RKO (cell line): ENCODE measurements around the gene EXOC3L1.
A peak's percentile ranks its signal among the peaks of the same experiment; 100 is the strongest.

Experiments
- DNase-seq: peaks from one replicate; pipeline ENCODE4 v3.0.0-alpha.2; 2016; ENCODE audit warnings: low spot score

EXOC3L1 gene

GRCh38 chr16:67163164-67163998, 26.6 kb downstream of the EXOC3L1 start:
- DNase-seq = no peak

DNA sequence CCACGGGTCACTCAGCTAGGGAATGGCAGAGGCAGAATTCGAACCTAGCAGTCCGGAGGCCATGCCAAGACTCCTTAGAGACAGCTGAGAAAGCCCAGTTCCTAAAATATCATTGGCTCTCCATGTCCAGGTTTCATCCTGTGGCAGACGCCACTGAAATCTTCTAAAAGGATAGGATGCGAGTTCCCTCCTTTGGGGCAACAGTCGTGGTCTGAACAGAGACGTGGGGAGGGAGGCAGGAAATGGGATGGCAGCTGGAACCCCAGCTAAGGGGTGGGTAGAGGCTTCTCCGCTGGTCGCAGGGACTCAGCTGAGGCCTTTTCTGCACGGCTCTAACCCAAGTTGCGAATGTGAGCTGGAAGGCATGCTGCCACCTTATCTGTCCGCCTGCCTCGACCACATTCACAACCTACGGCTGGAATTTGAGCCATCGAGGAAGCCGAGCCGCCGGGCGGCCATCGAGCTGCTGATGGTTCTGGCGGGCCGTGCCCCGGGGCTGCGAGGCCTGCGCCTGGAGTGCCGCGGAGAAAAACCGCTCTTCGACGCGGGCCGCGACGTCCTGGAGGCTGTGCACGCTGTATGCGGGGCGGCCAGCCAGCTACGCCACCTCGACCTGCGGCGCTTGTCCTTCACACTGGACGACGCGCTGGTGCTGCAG, 27.3 kb downstream of the EXOC3L1 start:
- peak; percentile 41 for DNase-seq

DNA sequence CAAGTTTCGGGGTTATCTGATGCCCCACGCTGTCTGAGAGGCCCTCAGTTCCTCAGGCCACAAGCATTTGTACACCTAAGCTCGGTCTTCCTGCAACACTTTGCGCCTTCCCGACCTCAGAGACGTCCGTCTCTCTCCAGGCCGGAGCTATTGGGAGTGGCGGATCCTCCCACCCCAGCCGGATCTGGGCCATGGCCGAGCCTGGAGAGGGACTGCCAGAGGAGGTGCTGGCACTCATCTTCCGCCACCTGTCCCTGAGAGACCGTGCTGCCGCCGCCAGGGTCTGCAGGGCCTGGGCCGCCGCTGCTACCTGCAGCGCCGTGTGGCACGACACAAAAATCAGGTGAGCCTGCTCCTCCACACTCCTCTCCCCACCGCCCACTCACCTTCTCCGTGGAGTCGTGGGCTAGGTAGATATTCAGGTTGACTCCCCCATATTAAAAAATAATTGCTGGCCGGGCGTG, 28.3 kb downstream of the EXOC3L1 start:
- no peak for DNase-seq

GRCh38 chr16:67158637-67159600, 31.0 kb downstream of the EXOC3L1 start:
- peak; percentile 40 for DNase-seq

GRCh38 chr16:67157892-67158635, 31.9 kb downstream of the EXOC3L1 start:
- no peak for DNase-seq

DNA sequence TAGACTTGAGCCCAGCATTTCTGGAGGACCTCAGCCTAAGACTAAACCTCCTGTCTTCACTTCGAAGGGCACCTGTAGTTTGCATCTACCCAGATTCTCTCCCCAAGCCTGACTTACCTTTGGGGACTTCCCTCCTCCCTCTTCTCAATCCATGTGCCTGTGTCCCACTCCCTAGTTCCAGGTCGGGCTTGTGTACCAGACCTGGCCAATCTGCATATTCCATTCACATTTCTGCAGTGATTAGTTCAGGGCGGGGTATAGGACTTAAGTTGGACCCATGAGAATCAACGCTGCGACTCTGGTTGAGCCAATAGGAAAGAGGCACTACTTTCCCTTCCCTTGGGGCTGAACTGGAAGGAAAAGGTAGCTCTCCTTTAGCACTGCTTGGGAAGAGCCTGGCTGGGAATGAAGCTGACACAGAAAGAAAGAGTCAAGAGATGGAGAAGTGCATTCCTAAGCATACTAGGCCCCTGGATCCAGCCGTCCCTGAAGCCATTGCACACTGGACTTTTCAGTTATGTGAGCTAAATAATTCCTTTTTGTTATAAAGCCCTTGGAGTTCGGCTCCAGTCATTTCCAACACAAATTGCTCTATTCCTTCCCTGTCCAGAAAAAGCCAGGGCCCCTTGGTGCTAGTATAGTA, 32.7 kb downstream of the EXOC3L1 start:
- no peak for DNase-seq

DNA sequence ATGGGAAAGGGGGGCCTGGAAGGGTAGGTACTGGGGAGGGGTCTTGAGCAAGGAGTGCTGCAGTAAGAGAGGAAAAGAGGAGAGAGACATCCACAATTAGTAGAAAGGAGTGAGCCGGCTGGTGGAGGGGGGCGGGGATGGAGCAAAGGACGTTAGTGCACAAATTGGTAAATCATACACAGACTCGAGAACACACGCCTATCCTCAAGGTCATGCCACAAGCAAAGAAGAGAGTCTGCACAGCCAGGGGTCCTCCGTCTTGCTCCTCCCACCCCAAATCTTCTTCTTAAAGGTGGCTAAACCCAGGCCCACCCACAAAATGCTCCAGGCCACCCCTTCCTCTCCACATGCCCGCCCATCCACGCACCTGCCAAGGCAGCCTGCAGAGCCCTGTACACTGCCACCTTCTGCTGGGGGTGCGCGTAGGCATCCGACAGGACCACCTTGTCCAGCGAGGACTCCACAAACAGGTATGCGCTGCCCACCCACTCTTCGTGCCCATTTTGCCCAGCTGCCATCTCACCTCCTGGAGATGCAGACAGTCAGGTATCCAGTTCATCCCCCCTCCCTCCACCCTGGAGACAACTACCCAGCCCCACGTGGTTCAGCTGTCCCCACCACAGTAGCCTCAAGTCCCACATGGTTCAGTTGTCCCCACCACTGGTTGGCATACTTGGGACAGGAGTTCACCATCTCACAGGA, 33.6 kb downstream of the EXOC3L1 start:
- DNase-seq = no peak

DNA sequence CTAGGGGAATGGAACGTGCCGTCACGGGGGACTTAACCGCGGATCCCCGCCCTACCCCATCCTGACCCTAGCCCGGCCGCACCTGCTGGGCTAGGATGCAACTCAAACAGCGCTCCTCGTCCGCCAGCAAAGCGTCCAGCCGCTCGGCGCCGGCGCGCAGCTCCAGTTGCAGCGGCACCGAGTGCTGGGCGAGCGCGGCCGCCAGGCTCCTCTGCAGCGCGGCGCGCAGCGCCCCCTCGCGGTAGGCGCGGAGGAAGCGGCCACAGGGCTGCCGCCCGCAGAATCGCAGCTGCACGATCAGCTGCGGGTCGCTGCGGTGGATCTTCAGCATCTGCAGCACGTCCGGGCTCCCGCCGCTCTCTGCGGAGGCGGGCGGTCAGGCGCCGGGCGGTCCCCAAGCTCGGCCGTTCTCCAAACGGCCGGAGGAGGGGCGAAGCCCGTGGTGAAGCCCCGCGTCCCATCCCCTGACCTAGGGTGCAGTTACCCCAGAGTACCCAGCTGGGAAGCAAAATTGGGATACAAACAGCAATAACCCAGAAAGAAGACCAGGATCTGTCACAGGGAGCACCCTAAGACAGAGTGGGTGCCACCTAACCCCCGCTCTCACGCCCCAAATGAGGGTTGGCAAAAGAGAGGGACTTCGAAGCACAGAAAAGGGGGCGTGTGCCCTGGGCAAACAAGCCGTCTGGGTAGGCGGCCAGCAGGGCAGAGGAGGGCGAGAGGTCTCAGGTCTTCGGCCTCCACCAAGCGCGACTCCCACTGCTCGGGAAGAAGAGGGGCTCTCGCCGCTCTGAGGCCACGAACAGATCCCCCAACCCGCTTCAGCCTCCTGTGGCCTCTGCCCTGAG, 34.4 kb downstream of the EXOC3L1 start:
- peak; percentile 77 for DNase-seq

- DNase-seq = no peak
Measured at GRCh38 chr16:67154578-67155294, 35.2 kb downstream of the EXOC3L1 start.

DNA sequence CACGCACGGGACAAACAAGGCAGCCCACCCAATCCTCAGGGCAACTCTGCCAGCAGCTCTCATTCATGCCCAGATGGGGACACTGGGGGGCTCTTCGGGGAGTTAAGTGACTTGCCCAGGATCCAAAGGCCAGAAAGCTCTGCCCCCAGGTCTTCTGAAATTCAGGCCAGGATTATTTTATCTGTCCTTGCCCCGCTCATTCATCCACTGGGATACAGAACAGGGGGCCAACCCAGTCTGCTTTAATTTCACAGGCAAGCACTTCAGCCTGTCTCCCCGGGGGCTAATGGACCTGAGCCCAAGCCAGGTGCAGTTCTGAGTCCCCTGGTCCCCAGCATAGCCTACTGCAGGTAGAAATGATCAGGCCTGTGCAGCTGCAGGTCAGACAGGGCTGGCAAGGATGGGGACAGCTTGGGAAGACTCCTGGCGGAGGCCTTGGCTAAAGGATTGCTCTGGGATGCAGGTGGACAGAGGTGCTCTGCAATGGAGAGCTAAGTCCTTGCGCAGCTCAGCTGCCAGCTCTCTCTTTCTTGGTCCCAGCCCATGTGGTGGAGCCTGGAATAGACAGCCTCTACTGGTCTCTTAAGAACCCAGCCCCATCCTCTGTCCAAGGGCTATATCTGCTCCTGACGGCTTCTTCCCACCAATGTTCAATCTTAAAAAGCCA, 38.4 kb downstream of the EXOC3L1 start:
- DNase-seq = no peak

GRCh38 chr16:67150833-67151396, 39.0 kb downstream of the EXOC3L1 start, which contains the start of gene B3GNT9:
Gene B3GNT9 (minus strand): TSS chr16:67150998. CDS start chr16:67150485, 513 bp downstream.
- DNase-seq = peak; percentile 85

DNA sequence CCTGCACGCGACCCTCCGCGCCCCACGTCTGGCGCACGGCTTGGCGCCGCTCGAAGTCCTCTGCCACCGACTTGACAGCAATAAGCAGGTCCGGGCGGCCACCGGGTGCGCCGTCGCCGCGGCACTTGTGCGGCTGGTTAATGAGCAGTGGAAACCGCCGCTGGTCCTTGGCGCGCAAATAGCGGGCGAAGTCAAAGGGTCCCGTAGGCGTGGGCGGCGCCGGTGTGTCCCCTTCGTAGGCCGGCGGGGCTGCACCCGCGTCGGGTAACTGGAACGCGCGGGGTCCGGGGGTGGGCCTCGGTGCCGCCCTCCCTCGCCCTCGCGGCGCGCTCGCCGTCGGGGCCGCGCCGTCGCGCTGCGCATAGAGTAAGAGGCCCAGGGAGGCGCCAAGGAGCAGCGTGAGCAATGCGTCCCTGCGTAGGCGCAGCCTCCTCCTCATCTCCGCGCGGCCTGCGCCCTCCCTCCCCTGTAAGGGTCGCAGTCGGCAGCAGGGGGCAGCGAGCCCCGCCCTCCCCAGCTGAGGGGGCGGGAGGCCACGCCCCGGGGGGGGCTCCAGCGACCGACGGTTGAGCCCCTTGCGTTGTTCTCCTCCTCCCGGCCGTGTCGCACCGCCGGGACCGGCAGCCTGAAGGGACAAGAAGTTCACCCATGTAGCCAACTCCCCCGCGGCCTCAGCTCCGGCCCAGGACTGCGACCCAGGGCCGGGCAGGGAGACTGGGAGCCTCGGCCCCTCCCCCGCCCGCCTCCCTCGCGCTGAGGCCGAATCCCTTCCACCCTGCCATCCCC, 39.7 kb downstream of the EXOC3L1 start:
- DNase-seq = peak; percentile 54

GRCh38 chr16:67149276-67150046, 40.5 kb downstream of the EXOC3L1 start:
- DNase-seq = no peak

- DNase-seq = no peak
Measured at GRCh38 chr16:67148656-67149275, 41.2 kb downstream of the EXOC3L1 start.

DNA sequence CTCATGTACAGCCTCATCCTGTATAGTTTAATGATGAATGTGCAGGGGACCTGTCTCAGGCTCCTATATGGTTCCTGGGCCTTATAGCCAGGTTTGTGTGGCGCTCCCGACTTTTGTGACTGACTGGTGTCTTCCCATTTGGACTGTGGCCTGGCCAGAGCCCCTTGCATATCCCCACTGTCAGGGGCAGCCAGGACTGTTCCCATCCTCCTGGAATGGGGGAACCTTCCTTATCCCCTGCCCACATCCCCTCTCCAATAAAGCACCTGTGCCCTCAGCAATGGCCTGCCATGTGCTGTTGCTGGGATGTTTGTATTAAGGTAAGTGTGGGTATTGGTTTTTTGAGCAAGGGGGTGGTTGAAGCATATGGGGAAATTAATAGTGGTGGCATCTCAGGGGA, 41.7 kb downstream of the EXOC3L1 start:
- DNase-seq = no peak
